ENCODE data around the gene AGPAT4.

Gene AGPAT4

GRCh38 chr6:161308075-161308655, 34.3 kb upstream of the AGPAT4 start:
- no peak for DNase-seq (ENCODE audit: low read depth)
- no peak for TF ChIP-seq CTCF (conservative IDR thresholded peaks at IDR 0.05; ENCODE audit: low read length)

GRCh38 chr6:161305860-161306259, 32.0 kb upstream of the AGPAT4 start:
- H3K4me3 ChIP-seq (ENCODE audit: low read length), result no peak overlapping the region
- no peak for DNase-seq (ENCODE audit: low read depth)
- TF ChIP-seq CTCF (conservative IDR thresholded peaks at IDR 0.05; ENCODE audit: low read length), result no peak

More at GRCh38 chr6:161308075-161308655, 34.3 kb upstream of the AGPAT4 start:
- no peak overlapping the region for H3K4me3 ChIP-seq (ENCODE audit: low read length)

GRCh38 chr6:161303628-161304340, 29.9 kb upstream of the AGPAT4 start:
- DNase-seq (ENCODE audit: low read depth), result peak; percentile 14
- no peak for TF ChIP-seq CTCF (conservative IDR thresholded peaks at IDR 0.05; ENCODE audit: low read length)
- H3K4me3 ChIP-seq (ENCODE audit: low read length), result no peak overlapping the region

GRCh38 chr6:161302949-161303348, 29.1 kb upstream of the AGPAT4 start:
- no peak for TF ChIP-seq CTCF (conservative IDR thresholded peaks at IDR 0.05; ENCODE audit: low read length)
- H3K4me3 ChIP-seq (ENCODE audit: low read length), result no peak overlapping the region
- DNase-seq (ENCODE audit: low read depth), result no peak

GRCh38 chr6:161301338-161301737, 27.5 kb upstream of the AGPAT4 start:
- peak; percentile 87 for DNase-seq (ENCODE audit: low read depth)
- TF ChIP-seq CTCF (conservative IDR thresholded peaks at IDR 0.05; ENCODE audit: low read length), result no peak; the same call in 1 of the 2 replicates
- H3K4me3 ChIP-seq (ENCODE audit: low read length), result no peak overlapping the region

GRCh38 chr6:161300823-161301222, 27.0 kb upstream of the AGPAT4 start:
- DNase-seq (ENCODE audit: low read depth), result no peak
- H3K4me3 ChIP-seq (ENCODE audit: low read length), result no peak overlapping the region
- no peak for TF ChIP-seq CTCF (conservative IDR thresholded peaks at IDR 0.05; ENCODE audit: low read length)

- H3K4me3 ChIP-seq (ENCODE audit: low read length), result no peak overlapping the region
- no peak for TF ChIP-seq CTCF (conservative IDR thresholded peaks at IDR 0.05; ENCODE audit: low read length)
- DNase-seq (ENCODE audit: low read depth), result no peak
Measured at GRCh38 chr6:161299726-161300125, 25.9 kb upstream of the AGPAT4 start.
